DMS153 treated with DMSO at 0.1 percent for 48 hours (cell line): Measurements from ENCODE around the gene KRT34.
"Not testable (repeated sequence)": the region's sequence is repeated elsewhere in the genome, so short reads cannot be mapped to it uniquely, and the experiment has no call there.

Source experiments
- DNase-seq: peaks from one replicate; lab custom pipeline; 2025; ENCODE audit not compliant: unreplicated experiment; lab: John Stamatoyannopoulos, UW

KRT34 gene

GRCh38 chr17:41404024-41404671, 22.0 kb upstream of the KRT34 start:
- no peak for DNase-seq

DNA sequence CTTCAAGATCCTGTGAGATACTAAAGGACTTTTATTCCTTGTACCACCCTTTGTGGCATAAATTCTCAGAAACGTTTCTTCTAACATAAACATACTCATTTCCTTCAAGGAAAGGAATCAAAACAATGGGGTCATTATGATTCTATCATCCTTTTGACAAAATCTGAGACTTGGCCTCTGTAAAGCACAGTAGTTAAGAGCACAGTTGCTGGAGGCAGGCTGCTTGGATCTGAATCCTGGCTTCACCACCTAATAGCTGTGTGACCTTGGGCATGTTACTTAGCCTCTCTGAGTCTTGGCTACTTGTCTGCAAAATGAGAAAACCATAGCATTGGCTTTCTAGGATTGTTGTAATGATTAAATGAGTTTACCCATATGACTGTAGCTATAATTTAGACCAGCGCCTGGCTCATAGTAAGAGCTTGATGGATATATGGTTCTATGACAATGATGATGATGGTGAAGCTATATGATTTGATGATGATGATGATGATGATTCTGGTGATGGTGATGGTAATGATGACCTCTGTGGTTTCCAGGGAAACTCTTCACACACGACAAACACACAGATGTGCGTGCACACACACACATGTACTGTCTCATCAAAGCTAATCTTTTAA, 21.4 kb upstream of the KRT34 start:
- no peak for DNase-seq

- DNase-seq: no peak
These were observed 20.1 kb upstream of the KRT34 start for GRCh38 chr17:41402161-41402560.

DNA sequence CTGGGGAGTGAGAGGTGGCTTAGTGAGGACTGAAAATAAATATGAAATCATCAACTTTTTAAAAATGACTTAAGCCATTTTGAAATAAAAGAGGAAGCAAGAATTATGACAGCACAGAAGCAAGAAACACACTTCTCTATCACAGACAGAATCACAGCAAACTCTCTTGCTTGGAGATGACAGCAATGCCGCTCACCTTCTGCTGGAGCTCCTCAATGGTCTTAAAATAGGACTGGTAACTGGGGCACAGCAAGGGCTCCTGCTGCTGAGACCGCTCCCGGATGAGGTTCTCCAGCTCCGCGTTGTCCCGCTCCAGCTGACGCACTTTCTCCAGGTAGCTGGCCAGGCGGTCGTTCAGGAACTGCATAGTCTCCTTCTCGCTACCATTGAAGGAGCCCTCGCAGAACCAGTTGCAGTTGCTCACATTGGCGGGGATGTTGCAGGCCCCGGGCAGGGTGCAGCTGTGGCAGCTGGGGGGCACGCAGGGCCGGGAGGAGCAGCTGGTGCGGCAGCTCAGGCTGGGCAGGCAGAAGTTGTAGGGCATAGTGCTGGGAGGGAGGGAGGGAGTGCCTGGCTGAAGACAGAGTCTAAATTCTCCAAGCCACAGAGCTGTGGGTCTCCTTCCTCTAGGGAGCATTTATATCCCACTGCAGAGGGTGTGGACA, 15.0 kb upstream of the KRT34 start, which contains the start of gene KRT31:
Gene KRT31, minus strand, starts transcription at position 613 of the 665 bp plus-strand sequence. Its CDS starts 69 bp downstream, at position 544.
- no peak for DNase-seq

DNA sequence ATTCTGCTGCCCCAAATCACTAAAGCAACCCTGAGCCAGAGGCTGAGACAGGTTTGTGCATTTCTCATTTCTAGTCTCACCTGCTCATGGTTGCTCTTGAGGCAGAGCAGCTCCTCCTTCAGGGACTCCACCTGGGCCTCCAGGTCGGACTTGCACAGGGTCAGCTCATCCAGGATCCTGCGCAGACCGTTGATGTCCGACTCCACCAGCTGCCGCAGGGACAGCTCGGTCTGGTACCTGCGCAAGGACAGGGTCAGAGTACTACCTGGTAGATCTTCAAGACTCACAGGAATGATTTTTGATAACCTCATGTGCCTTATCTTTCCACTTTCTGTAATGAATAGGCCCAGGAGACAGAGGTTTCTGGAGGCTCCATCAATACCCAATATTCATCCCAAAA, 14.2 kb upstream of the KRT34 start:
- DNase-seq: no peak

DNA sequence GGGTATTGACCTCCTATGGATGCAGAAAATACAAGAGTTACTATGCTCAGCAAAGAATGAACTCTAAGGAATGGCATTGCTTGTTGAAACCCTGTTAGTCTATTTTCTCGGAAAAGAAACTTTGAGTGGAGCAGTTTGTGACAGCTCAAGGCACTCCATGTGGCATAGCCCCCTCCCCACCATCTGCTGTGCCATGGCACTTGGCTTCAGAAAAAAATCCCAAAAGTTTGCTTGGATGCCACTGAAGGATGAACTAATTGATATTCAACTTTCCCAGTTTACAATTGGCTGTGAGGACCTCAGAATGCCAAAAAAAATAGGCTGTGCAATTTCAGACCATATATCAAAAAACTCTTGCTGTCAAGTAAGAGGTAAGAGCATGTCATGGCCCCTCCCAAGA, 13.5 kb upstream of the KRT34 start:
- DNase-seq: no peak

- DNase-seq: not testable (repeated sequence)
These were observed 12.9 kb upstream of the KRT34 start for GRCh38 chr17:41395044-41395443.

GRCh38 chr17:41394254-41394996, 12.3 kb upstream of the KRT34 start:
- DNase-seq: no peak

DNA sequence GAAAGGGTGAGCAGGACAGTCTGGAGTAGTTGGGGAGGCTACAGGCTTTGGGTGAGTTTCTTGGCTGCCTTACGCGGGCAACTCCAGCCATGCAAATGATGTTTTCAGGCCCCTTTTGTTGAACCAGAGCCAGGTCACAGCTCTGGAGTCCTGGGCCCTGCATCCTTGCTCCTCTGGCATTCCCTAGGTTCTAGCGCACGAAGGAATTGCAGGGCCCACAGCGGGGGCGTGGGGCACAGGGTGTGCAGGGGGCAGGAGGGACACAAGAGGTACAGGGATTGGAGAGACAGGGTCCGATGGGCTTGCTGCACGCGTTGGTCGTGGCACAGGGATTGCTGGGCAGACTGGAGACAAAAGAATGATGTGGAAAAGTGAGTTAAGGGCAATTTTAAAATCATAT, 11.7 kb upstream of the KRT34 start:
- no peak for DNase-seq

DNA sequence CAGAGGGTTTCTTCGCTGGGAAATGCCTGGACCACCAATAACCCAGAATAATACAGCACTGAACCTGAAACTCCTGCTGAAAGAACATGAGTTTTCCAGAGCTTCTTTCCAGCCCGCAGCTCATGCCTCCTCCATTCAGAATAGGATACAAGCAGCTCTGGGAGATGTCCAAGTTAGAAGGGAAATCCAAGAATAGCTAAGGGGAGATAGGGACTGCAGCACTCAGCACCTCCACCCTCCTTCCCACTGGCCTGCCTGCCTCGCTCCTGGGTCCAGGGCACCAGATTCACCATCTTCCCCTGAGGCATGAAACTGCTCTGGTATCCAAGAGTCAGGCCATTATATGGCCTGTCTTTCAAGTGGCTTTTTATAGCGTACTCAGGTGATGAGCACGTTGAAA, 11.2 kb upstream of the KRT34 start:
- DNase-seq: no peak

GRCh38 chr17:41392278-41392677, 10.2 kb upstream of the KRT34 start:
- DNase-seq: no peak

DNA sequence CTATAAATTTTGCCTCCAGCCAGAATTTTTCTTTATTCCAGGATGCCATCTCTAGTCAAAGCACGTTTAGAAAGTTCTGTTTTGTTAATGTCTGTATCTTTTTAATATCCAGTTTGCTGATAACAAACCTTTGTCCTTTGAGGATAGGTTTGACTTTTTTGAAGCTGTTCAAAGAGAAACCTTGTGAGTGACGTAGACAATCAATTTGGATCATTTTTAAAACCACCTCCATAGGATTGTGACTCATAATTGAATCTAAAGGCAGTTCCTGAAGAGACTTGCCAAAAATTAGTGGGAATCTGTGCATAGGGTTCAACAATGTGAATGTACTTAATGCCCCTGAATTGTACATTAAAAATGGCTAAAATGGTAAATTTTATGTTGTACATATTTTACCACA, 9.4 kb upstream of the KRT34 start:
- DNase-seq: no peak

GRCh38 chr17:41390411-41390938, 8.4 kb upstream of the KRT34 start:
- DNase-seq: no peak

DNA sequence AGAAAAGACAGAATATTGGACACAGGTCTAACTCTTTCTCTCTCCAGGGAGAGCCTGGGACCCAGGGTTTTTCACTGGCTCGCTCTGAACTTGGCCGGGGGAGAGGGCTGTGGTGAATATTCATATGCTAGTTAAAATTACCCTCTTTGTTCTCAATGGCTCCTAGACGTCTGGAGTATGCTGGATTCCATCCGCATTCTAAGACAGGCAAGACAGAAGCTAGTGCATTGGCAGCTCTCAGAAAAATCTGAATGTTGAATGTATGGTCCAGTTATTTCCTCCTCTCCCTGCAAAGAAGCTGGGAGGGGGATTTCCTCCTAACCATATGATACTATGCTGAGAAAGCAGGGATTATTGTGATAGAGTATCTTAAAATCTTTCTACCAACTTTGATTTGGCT, 5.6 kb upstream of the KRT34 start:
- DNase-seq: no peak

GRCh38 chr17:41386227-41386626, 4.1 kb upstream of the KRT34 start:
- no peak for DNase-seq

GRCh38 chr17:41383690-41384089, 1.6 kb upstream of the KRT34 start:
- no peak for DNase-seq

- DNase-seq: no peak
These were observed 288 bp upstream of the KRT34 start for GRCh38 chr17:41382394-41382793.

GRCh38 chr17:41380091-41380490, 2.0 kb downstream of the KRT34 start:
- DNase-seq: not testable (repeated sequence)

DNA sequence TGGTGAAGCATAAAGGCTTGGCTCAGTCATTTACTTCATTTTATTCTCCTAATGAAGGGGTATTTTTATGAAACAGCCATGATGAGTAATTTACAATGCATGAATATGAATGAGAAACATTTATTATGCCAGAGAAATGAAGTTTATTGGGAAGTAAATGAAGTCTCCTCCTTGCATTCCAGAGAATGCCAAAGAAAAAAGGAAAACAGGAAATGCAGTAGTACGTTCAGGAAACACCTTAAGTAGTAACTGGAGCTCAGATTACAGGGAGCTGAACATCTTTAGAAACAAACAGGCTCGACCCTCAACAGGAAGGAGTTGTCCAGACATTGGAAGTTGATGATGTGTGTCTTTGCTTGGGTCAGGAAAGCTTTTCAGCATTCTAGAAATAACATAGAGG, 4.6 kb downstream of the KRT34 start:
- no peak for DNase-seq

DNA sequence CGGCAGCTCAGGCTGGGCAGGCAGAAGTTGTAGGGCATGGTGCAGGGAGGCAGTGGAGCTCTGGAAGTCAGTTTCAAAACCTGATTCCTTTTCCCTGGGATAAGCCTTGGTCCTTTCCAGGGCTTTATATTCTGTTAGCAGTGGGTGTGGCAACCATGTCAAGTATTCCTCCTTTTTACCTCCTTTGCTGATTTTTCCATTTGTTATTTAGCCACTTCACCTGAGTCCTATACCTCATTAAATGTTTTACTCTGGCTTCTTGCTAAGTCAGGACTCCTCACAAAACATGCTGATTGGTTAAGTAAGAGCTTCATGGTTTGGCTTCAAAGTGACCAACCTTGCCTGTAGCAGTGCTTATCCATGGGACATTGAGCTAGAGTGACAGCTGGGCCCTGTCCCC, 12.4 kb downstream of the KRT34 start, which contains the start of gene KRT33B:
Gene KRT33B, minus strand, starts transcription at position 101 of the 400 bp plus-strand sequence. Its CDS starts 63 bp downstream, at position 38.
- DNase-seq: no peak

GRCh38 chr17:41369023-41369422, 13.1 kb downstream of the KRT34 start:
- DNase-seq: no peak
